KMS-11 (cell line): Measurements from ENCODE around the gene SP100.

Experiments used
- H2AFZ ChIP-seq: fragments of 200-600 bp; sonication (generic); 2 replicates; pipeline ENCODE4 v1.6.1; 2016; ENCODE audit warnings: antibody characterized with exemption, mixed run types, low read depth
- H3K27ac ChIP-seq: fragments of 200-600 bp; sonication (generic); 2 replicates; pipeline ENCODE4 v1.6.1; 2016; ENCODE audit warnings: mild to moderate bottlenecking, mixed run types
- H3K27me3 ChIP-seq: fragments of 200-600 bp; sonication (generic); 2 replicates; pipeline ENCODE4 v1.6.1; 2017; ENCODE audit warnings: mild to moderate bottlenecking, low read depth, mixed run types, moderate library complexity; ENCODE audit not compliant: insufficient read depth
- H3K36me3 ChIP-seq: fragments of 200-600 bp; sonication (generic); 2 replicates; pipeline ENCODE4 v1.6.1; 2017; ENCODE audit warnings: mild to moderate bottlenecking, mixed run types; ENCODE audit not compliant: insufficient read depth
- H3K4me1 ChIP-seq: fragments of 200-600 bp; sonication (generic); 2 replicates; pipeline ENCODE4 v1.6.1; 2016; ENCODE audit warnings: mild to moderate bottlenecking, low read depth, mixed run types; ENCODE audit not compliant: poor library complexity, severe bottlenecking
- H3K4me2 ChIP-seq: fragments of 200-600 bp; sonication (generic); 2 replicates; pipeline ENCODE4 v1.7.0; 2016; ENCODE audit warnings: mild to moderate bottlenecking, mixed run types
- H3K4me3 ChIP-seq: fragments of 200-600 bp; sonication (generic); IDR thresholded peaks from 2 replicates; pipeline ENCODE4 v1.6.1; 2017; ENCODE audit warnings: low read depth, low read length, mixed read lengths; ENCODE audit not compliant: insufficient read depth
- H3K79me2 ChIP-seq: fragments of 200-600 bp; sonication (generic); 2 replicates; pipeline ENCODE4 v1.6.1; 2016; ENCODE audit warnings: low read depth, mixed run types; ENCODE audit not compliant: insufficient read depth
- H3K9ac ChIP-seq: fragments of 200-600 bp; sonication (generic); 2 replicates; pipeline ENCODE4 v1.6.1; 2016; ENCODE audit warnings: mild to moderate bottlenecking, mixed run types
- H4K20me1 ChIP-seq: fragments of 200-600 bp; sonication (generic); 2 replicates; pipeline ENCODE4 v1.6.1; 2016; ENCODE audit warnings: mild to moderate bottlenecking, mixed run types; ENCODE audit not compliant: insufficient read depth
- CTCF ChIP-seq: fragments of 200-600 bp; sonication (generic); conservative IDR thresholded peaks from 2 replicates; pipeline ENCODE4 v1.6.1; 2017; ENCODE audit warnings: low read depth, mild to moderate bottlenecking, antibody characterized with exemption, low read length, moderate library complexity, mixed read lengths

Gene SP100

GRCh38 chr2:230471074-230471473 lies 55.1 kb downstream of the SP100 start:
- Histone ChIP-seq H3K36me3 (no peaks in the 10 kb centered on the region), H3K27ac (no peak overlapping the region), H2AFZ (no peak overlapping the region), H3K4me1 (no peaks in the 10 kb centered on the region), H3K4me2 (no peak overlapping the region), H3K27me3 (no peaks in the 10 kb centered on the region), H3K4me3 (no peak overlapping the region), H4K20me1 (no peaks in the 10 kb centered on the region), H3K79me2 (no peaks in the 10 kb centered on the region), H3K9ac (no peak overlapping the region)
- TF ChIP-seq CTCF = no peak

- H3K4me2 ChIP-seq = no peak overlapping the region
Measured at GRCh38 chr2:230472621-230473018, 56.6 kb downstream of the SP100 start.

GRCh38 chr2:230473378-230473777 lies 57.4 kb downstream of the SP100 start:
- H3K27ac ChIP-seq = no peak overlapping the region
- H3K4me1 ChIP-seq = no peaks in the 10 kb centered on the region
- no peak for TF ChIP-seq CTCF
- H3K79me2 ChIP-seq = no peaks in the 10 kb centered on the region
- no peak overlapping the region for H3K4me3 ChIP-seq
- H3K27me3 ChIP-seq = no peaks in the 10 kb centered on the region
- no peak overlapping the region for H3K9ac ChIP-seq
- H4K20me1 ChIP-seq = no peaks in the 10 kb centered on the region
- no peak overlapping the region for H3K4me2 ChIP-seq
- no peaks in the 10 kb centered on the region for H3K36me3 ChIP-seq
- no peak overlapping the region for H2AFZ ChIP-seq

More at GRCh38 chr2:230472621-230473018, 56.6 kb downstream of the SP100 start:
- no peaks in the 10 kb centered on the region for H3K4me1 ChIP-seq
- H2AFZ ChIP-seq = no peak overlapping the region
- H3K27ac ChIP-seq = no peak overlapping the region
- no peaks in the 10 kb centered on the region for H4K20me1 ChIP-seq
- no peak for TF ChIP-seq CTCF
- H3K4me3 ChIP-seq = no peak overlapping the region
- no peaks in the 10 kb centered on the region for H3K27me3 ChIP-seq
- H3K79me2 ChIP-seq = no peaks in the 10 kb centered on the region
- no peaks in the 10 kb centered on the region for H3K36me3 ChIP-seq
- no peak overlapping the region for H3K9ac ChIP-seq

- H2AFZ ChIP-seq = no peak overlapping the region
- H4K20me1 ChIP-seq = no peaks in the 10 kb centered on the region
- H3K36me3 ChIP-seq = no peaks in the 10 kb centered on the region
- H3K9ac ChIP-seq = no peak overlapping the region
- no peak overlapping the region for H3K27ac ChIP-seq
- no peaks in the 10 kb centered on the region for H3K4me1 ChIP-seq
- no peak for TF ChIP-seq CTCF
- no peaks in the 10 kb centered on the region for H3K27me3 ChIP-seq
- no peak overlapping the region for H3K4me2 ChIP-seq
- no peak overlapping the region for H3K4me3 ChIP-seq
- H3K79me2 ChIP-seq = no peaks in the 10 kb centered on the region
Measured at GRCh38 chr2:230475143-230475542, 59.1 kb downstream of the SP100 start.
